HTERT RPE-1 (cell line): ENCODE results near the gene IPCEF1.

Experiments
- in situ Hi-C: fragments of 300-500 bp; cut with MboI; formaldehyde crosslinking; loops from 4 replicates; pipeline ENCODE4 v1.14.3; 2020; ENCODE audit warnings: low sequenced_read_pairs

The IPCEF1 gene

DNA sequence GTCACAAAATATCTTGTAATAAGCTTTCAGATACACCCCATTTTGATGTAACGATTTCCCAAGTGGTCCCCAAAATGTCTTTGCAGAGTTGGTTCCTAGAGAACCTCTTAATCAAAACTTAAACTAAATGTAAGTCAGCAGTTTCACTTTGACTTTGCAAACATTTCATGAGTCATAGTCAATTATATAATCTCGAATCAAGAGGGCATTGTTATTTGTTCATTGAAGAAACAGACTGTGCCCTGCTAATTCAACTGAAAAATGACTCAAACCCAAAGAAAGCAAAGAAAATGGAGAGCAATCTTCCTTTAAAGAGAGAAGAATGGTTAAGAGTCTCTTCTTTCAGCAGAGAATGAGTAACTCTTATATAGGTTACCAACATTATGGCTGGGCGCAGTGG lies 58.3 kb downstream of the IPCEF1 start:
- in situ Hi-C loops = no loop called here

DNA sequence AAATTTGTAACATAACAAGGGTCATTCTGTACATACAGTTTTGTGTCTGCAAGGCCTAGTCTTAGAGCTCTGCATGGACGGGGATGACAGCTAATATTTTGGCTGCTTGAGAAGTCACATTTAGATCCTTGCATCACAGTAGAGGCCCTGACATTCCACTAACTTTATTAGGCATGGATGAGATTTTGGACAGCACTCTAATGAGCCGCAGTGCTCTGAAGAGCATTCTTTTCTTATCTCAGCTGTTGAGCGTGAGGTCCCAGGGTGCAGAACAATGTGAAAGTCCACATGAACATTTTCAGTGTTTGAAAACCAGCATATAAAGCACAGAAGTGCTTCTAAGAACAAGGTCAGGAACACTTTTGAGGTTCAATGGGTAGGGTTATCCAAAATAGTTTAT lies 58.9 kb downstream of the IPCEF1 start:
- in situ Hi-C loops = no loop called here

DNA sequence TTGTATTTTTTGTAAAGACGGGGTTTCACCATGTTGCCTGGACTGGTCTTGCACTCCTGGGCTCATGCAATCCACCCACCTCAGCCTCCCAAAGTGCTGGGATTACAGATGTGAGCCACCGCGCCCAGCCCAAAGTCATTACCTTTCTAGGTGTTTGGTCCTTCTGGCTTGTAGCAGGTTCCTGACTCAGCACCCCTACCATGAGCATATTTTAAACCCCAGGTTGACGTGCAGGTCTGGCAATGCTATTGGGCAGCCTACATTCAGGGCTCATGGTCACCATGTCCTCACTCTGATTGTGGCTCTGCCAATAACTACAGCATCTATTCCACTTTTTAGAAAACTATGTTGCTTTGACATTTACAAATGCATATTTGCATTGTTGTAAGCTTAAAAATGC lies 59.4 kb downstream of the IPCEF1 start:
- in situ Hi-C loops = no loop called here

DNA sequence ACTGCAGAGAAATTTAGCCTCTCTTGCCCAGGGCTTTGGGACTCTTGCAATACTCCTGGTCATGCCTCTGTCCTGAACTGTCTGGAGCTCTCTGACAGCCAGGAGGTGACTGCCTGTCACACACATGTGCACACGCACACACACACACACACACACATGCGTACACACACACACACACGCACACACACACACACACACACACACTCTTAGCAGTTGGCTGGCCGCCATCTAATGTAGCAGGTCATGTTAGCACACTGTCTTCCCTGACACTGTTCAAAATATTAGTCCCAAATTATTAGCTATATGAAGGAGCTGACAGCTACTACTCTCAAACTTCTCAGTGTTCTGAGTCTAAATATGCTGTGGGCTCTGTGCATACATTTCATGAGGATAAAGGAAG lies 60.9 kb downstream of the IPCEF1 start:
- in situ Hi-C loops = no loop called here

DNA sequence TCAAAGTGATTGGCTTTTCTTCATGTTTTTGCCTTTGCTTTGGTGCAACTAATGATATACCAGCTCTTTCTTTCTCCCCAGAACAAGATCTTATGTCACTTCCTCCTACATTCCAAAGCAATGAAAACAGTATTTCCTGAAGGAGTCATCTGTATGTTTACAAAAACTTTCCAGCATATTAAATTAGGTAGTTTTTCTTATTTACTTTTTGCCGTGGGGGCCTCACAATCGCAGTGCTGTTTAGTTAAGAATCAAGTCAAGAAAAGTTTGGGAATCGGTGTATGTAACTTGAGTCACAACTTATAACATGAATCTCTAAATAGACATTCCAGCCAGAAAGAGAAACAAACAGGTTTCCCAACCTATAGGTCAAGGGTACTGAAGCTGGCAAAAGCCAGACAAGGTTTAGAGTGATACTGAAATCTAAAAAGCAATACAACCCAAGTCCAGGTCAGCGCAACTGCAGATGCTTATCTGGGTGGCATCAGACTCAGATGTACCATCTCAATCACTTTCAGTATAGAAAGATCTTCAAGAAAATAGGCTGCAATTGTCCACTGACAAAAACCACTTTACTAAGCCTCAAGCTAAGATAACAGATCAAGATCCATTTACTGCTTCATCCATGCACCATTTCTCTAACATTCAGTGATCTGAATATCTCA lies 63.6 kb downstream of the IPCEF1 start:
- in situ Hi-C loops = no loop called here

DNA sequence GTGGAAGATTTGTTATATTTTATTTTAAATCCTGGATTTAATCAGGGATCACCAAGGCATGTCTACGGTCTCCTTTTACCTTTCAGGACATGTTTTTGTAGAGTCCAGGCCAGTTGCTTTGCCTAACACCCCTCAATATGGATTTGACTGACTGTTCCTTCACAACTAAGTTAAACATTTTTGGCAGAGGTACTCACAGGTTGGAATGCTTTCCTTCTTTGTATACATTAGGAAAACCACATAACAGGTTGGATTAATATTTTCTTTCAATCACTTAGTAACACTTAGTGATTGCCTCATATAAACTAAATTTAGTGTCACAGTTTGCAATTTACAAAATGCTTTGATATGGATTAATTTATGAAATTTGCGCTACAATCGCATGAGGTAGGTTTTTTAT lies 64.5 kb downstream of the IPCEF1 start:
- in situ Hi-C loops = no loop called here

DNA sequence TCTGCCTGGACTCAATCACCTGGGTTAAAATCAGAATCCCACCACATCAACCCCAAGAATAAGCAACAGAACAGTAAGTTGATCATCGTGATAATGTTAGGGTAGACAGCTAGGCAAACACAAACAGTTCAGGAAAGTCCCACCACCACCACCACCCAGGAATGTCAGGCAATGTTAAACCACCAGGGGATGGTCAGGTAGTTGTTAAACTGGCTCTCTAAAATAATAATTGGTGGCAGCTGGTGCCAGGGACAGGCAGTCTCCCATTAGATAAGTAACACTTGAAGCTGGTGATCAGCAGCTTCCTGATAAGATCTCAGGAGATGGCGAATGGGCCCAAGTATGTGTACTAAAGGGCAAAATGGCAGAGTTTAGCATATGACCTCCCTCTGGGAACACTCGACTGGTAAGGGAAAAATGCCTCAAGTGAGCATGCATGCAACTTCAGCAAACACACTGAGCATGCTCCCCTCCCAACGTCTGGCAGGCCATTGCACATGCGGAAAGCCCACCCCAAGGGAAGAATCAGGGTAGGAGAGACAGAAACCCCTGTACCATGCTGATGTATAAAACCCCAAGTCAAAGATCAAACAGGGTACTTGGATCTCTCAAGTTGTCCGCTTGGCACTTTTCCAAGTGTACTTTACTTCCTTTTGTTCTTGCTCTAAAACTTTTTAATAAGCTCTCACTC lies 66.6 kb downstream of the IPCEF1 start:
- in situ Hi-C loops = no loop called here

DNA sequence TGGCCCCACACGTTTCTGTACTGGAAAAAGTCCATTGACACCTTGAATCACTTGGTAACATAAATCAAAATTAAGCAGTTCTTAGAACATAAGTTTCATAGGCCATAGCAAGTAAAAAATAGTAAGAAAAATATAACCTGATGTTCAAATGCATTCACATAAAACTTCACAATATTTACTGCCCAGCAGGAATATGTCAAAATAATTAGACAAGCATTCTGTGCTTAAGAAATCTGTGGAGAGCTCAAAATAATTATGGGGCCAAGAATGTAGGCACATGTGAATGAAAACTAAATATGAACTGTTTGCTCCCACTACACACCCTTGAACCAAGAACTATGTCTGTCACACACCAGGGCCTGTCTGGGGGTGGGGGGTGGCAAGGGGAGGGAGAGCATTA lies 70.8 kb downstream of the IPCEF1 start:
- in situ Hi-C loops = no loop called here

DNA sequence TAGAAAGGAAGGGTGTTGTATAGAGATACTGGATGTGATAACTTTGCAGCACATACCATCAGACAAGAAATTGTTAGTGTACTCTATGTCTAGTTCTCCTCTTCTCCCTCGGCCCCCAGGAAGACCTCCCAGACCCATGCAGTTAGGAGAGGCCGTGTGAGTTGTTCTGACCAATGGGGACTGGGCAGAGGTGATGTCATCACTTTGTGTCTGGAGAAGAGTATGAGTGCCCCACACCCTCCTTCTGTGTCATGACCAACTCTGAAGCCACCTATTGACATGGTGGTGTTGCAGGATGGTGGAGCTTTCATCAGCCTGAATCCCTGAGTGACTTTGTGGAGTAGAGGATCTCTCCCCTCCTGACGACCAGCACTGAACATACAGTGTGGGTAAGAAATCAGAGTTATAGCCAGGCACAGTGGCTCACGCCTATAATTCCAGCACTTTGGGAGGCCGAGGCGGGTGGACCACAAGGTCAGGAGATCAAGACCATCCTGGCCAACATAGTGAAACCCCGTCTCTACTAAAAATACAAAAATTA lies 72.2 kb downstream of the IPCEF1 start:
- in situ Hi-C loops = no loop called here

DNA sequence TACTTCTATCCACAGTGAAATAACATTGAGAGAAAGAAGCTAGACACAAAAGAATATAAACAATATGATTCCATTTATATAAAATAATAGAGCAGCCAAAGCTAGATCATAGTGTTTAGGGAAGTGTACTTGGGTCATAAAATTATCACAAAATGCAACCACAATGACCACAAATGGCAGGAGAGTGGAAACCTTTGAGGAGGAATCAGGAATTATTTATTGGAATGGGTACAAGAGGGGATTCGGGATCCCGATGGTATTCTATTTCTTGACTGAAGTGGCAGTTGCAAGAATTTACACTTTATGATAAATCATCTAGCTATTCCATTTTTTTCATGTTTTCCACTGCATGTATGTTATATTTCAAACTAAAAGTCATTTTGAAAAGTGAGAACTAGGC lies 76.1 kb downstream of the IPCEF1 start:
- in situ Hi-C loops = no loop called here

DNA sequence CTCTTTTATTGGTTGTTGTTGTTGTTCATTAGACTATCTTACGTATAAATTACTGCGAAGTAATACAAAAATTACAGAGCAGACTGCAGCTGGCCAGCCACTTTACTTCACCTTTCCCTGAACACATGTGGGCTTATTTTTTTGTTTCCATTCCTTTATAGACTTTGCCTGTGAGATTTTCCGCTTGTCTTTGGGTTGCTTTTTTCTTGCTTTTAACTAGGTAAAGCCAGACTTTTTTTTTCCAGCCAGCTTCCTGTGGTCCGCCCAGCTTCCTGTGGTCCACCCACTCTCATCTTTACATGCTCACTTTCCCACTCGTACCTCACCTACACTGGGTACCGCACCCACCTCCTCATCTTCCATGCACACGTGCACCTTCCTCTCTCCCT lies 79.0 kb downstream of the IPCEF1 start:
- in situ Hi-C loops = no loop called here

DNA sequence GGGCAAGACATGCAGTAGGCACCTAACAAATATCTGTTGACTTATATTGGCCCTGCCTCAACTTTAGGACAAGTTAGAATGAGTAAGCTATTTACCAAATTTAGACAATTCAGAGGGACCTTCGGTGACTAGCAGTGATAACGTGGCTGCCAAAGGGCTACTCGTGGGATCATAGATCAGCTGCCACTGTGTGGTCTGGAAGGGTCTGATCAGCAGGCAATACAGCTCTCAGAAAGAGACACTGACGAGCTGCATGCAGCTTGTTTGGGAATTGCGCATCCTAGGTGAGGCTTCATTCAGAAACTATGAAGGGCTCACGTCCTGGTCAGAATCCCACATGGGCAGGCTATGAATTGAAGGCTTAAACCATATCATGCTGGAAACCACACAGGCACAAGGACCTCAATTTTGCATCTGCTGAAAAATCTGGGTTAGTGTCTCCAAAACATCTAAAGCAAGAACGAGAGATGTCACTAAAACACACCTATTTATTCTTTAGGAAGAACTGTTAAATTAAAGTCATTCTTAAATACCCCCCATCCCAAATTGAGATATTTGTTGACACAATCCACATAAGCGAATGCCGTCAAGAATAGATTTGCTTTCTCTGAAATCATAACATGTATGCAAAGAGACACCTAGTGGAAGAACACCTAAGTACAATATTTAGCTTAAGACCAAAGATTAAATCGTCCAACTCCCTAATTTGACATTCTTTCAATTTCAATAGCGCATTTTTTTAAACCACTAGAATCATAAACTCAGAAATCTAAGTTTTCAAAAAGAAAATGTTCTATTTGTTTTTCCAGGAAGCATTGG lies 79.6 kb downstream of the IPCEF1 start:
- in situ Hi-C loops = no loop called here

DNA sequence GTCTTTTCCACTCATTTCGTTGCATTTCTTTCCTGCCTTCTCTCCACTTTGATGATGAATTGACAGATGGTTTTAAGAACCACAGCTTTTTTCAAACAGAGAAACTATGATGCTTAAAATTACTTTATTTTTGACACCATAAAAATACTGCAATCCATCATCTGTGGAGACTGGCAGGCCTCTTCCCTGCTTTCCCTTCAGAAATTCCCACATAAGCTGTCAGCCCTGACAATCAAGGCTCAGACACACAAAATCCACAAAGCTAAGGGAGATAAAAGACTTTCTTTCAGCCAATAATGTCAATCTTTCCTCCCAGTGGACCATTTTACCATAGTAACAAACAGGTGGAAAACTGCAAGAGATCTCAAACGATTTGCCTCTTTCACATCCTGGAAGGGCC lies 82.4 kb downstream of the IPCEF1 start:
- in situ Hi-C loops = no loop called here

DNA sequence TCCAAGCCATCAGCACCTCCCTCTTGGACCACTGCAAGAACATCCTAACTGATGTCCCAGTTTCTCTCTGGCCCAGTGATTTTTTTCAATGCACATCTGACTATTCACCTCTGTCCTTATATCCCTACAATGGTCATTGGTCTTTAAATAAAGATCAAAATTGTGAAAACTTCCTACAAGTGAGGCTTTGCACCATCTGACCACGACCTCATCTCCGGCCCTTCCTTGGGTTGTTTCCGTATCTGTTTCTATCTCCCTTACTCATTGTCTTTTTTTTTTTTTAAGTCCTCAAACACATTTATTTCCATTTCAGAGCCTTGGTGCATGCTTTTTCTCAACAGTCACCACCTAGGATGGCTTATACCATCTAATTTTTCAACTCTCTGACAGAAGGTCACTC lies 88.1 kb downstream of the IPCEF1 start:
- in situ Hi-C loops = no loop called here

DNA sequence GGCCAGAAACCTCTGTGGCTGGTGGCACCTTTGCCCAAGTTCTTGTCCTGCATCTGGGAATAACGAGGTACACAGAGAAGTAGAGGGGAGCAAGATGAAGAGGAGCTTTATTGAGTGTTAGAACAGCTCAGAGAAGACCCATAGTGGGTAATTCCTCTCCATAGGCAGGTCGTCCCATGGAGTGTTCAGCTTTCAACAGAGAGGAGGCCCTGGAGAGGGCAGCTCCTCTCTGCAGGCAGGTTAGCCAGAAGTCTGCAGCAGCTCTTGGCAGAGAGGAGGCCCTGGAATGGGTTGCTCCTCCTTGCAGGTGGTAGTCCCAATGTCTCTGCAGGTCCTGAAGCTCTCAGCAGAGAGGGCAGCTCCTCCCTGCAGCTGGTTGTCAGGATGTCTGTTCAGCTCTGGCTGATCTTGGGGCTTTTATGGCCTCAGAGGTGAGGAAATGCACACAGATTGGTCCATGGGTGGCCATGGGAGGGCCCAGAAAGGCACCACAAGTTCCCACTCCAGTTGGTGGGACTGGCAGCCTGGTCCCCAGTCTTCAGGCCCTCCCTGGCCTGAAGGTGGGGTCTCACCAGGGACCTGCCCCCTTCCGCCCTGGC lies 89.0 kb downstream of the IPCEF1 start:
- in situ Hi-C loops = no loop called here

DNA sequence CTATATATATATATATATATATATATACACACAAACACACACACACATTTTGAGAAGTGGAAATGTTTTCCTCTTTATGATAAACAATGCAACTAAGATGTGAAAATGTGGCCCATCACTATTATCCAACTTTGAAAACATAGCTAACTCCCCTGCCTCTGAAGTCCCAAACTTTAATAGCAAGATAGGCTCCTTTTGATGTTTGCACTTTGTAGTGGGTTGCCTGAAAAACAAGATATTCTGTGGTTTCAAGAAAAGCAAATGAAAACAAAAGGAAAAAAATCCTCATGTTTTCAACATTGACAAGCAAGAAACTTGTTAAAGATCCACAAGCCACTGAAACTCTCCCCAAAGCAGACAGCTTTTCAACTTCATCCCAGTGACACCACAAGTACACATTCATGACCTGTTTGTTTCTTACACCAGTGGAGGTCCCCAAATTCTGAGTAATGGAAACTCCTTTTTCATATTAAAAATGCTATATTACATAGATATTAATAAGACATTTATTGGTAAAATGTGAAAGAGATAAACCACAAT lies 90.0 kb downstream of the IPCEF1 start:
- in situ Hi-C loops = no loop called here

DNA sequence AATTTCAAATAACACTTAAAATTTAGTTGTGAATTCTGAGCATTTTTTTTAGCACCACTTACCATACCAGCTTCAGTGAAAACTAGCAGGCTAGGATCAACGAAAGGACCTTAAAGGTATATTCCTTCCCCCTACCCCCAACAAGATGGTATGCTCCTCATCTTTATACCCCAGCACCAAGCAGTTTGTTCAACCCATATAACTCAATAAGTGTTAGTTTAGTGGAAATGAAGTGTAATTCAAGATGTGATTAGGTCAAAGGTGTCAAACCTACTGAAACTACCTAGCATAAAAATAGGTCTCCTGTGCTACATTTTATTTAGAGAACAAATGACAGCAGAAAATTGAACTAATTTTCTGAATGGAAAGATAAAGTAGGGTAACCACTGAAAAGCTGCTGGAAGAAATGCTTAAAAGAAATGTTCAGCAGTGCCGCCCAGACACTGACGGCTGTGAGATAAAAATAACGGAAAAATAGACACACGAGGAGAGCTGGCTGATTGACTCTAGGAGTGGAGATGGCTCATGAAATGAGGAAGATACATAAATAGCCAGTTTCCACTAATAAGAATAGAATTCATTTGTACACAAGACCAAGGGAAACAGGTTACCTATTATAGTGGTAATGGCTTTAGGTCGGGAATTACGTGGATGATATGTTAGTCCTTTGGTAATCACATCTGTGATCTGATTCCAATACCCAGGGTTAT lies 94.8 kb downstream of the IPCEF1 start:
- in situ Hi-C loops = no loop called here

DNA sequence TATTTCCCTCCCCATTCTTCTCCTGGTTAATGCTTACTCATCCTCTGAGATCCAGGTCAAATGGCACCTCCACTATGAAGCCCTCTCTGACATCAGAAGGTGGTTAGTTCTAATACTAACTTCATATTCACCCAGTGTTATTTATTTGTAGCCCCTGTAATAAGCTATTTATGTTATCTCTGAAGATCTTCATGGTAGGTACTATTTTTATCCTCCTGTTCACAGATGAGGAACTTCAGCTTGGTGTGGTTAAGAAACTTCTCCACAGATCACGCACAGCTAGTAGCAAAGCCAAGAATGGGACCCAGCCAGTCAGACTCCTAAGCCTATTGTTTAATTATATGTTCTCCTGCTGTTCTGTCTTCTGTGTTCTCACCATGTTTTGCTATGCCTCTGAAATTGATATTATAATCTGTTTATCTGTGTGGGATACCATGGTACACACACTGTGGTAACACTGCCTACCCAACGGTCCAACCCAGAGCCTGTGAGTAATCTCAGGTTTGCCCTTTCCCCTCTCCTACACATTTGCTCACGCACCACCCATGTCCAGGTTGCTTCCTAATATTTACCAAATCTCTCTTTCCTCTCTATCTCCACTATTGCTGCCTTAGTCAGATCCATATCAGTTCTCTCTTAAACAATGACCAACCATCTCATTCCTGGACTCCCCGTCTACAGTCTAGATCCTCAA lies 98.4 kb downstream of the IPCEF1 start:
- in situ Hi-C loops = no loop called here

DNA sequence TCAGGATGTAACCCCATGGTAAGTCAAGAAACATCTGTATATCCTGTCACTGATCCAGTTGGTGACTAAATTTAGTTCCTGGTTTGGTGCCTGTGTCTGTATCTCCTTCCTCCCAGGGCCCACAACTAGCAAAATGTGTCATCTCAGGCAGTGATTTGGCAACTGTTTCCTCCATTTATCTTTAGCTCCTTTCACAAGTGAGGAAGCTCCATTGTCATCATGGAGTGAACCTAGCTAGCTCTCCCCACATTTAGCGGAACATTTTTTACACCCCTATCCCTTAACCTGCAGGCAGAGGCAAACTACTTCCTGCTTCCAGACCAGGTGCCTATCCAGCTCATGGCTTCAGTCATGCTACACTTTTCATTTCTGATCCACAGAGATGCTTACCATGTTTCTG lies 99.5 kb downstream of the IPCEF1 start:
- in situ Hi-C loops = no loop called here

DNA sequence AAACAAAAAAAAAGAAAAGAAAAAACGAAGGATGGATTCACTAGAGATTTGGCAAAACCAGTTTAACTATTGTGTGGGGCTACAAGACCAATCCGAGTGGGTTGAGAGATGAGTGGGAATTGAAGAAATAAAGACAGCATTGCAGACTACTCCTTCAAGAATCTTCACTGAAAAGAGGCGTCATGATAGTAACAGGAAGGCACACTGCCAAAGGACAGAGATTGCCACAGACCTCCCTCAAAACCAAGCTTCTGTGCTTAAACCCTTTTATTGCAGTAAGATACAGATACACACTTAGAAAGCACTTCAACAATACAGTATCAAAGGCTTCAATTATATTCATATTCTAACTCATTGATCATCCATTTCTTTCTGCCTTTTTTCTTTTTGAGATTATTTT lies 103.9 kb downstream of the IPCEF1 start:
- in situ Hi-C loops = no loop called here
